HepG2 (cell line): Measurements from ENCODE around the gene ZNF217. TPM values are rescaled to one million over a fixed set of nuclear protein-coding genes. Genes with fewer than 3 reads are reported as not detected.
"Not testable (repeated sequence)": the region's sequence is repeated elsewhere in the genome, so short reads cannot be mapped to it uniquely, and the experiment has no call there.

Experiments used
- ATAC-seq: fragments of 200-7000 bp; cut with Tn5 transposase; 3 replicates; pipeline ENCODE4 v1.9.1; 2020; ENCODE audit warnings: mild to moderate bottlenecking, moderate library complexity
- BruUV-seq: library from RNA; stranded (reverse); fragments of 400-500 nt; replicated peaks from 2 replicates; lab custom pipeline; 2021; lab: Mats Ljungman, UMichigan
- CTCF ChIA-PET: fragments of 300-600 bp; formaldehyde crosslinking; extraction: SDS; loops from one replicate; lab custom pipeline; 2021; ENCODE audit warnings: low total read pairs, inconsistent platforms, low intra/inter-chr PET ratio; lab: Yijun Ruan, JAX
- POLR2A ChIA-PET: fragments of 350-600 bp; sonication (Branson Sonifier 250); formaldehyde crosslinking; loops from one replicate; lab custom pipeline; 2020; ENCODE audit warnings: antibody characterized with exemption, inconsistent platforms; lab: Yijun Ruan, JAX
- DNase-seq: peaks from one replicate; pipeline ENCODE4 v3.0.0-alpha.2; 2015; ENCODE audit warnings: low spot score
- FAIRE-seq: peaks from 3 replicates; lab custom pipeline; 2011; peaks lifted over from hg19 to GRCh38; lab: Jason Lieb, UNC
- H2AFZ ChIP-seq: one replicate; pipeline ENCODE4 v1.6.1; 2011; ENCODE audit warnings: low read length, inconsistent platforms
- H3K27ac ChIP-seq: fragments of 300-600 bp; 3 replicates; pipeline ENCODE4 v1.8.0; 2011; ENCODE audit warnings: mixed run types, mild to moderate bottlenecking, mixed read lengths, low read length, inconsistent platforms; ENCODE audit not compliant: insufficient read depth; ENCODE audit errors: extremely low read length
- H3K27me3 ChIP-seq, 2 experiments: fragments of 200-600 bp in 1 of 2; 2 replicates in 1 of 2; 3 replicates in 1 of 2; pipeline versions ENCODE4 v1.6.0 to v1.8.0; 2011; ENCODE audit warnings: low read length in 2 of 2, mild to moderate bottlenecking in 2 of 2, moderate library complexity in 2 of 2, inconsistent platforms in 1 of 2; ENCODE audit not compliant: insufficient read depth in 2 of 2, control insufficient read depth in 1 of 2
- H3K36me3 ChIP-seq, 2 experiments: fragments of 200-600 bp in 1 of 2; replicated peaks in 1 of 2; 2 replicates in 1 of 2; 3 replicates in 1 of 2; pipeline versions ENCODE4 v1.5.1 to v1.8.0; 2011; ENCODE audit warnings: low read length in 2 of 2, inconsistent platforms in 1 of 2; ENCODE audit not compliant: insufficient read depth in 2 of 2, control insufficient read depth in 1 of 2
- H3K4me1 ChIP-seq: 2 replicates; pipeline ENCODE4 v1.5.1; 2012; ENCODE audit warnings: low read length, inconsistent platforms; ENCODE audit not compliant: insufficient read depth
- H3K4me2 ChIP-seq: 2 replicates; pipeline ENCODE4 v1.6.0; 2011; ENCODE audit warnings: low read depth, low read length, inconsistent platforms
- H3K4me3 ChIP-seq, 3 experiments: fragments of 200-600 bp in 1 of 3; sonication (generic), shearing (Covaris generic) in 1 of 3; replicated peaks in 1 of 3; 2 replicates each; pipeline ENCODE4 v1.5.1; 2011 to 2016; ENCODE audit warnings: low read length in 3 of 3, inconsistent platforms in 2 of 3, low read depth in 2 of 3, mild to moderate bottlenecking in 2 of 3, control low read depth in 1 of 3, mixed read lengths in 1 of 3; ENCODE audit not compliant: insufficient read depth in 1 of 3
- H3K79me2 ChIP-seq: one replicate; pipeline ENCODE4 v1.6.1; 2011; ENCODE audit warnings: low read length, inconsistent platforms; ENCODE audit not compliant: insufficient read depth
- H3K9ac ChIP-seq: 2 replicates; pipeline ENCODE4 v1.6.0; 2011; ENCODE audit warnings: mild to moderate bottlenecking, low read depth, low read length, inconsistent platforms; ENCODE audit not compliant: insufficient read depth
- H3K9me3 ChIP-seq: 2 replicates; pipeline ENCODE4 v1.5.1; 2012; ENCODE audit warnings: mild to moderate bottlenecking, low read length
- H4K20me1 ChIP-seq: 2 replicates; pipeline ENCODE4 v1.6.0; 2011; ENCODE audit warnings: inconsistent platforms, mild to moderate bottlenecking, low read length, moderate library complexity; ENCODE audit not compliant: insufficient read depth
- ASH2L ChIP-seq: fragments of 300-600, 200-600 bp; sonication (generic); IDR thresholded peaks from 2 replicates; pipeline ENCODE4 v1.7.0; 2017; ENCODE audit warnings: low read depth, mild to moderate bottlenecking, moderate library complexity, mixed read lengths, low read length; ENCODE audit not compliant: insufficient read length
- CREM ChIP-seq, 2 experiments: sonication (generic) in 1 of 2; formaldehyde crosslinking in 1 of 2; IDR thresholded peaks; 2 replicates each; pipeline versions ENCODE4 v1.4.0 to v1.6.1; 2016 to 2020; ENCODE audit warnings: antibody characterized with exemption in 1 of 2, mild to moderate bottlenecking in 1 of 2, missing genetic modification reagents in 1 of 2
- ELF1 ChIP-seq: sonication (generic); formaldehyde crosslinking; IDR thresholded peaks from 2 replicates; pipeline ENCODE4 v1.4.0; 2020; ENCODE audit warnings: missing genetic modification reagents
- ELF3 ChIP-seq: IDR thresholded peaks from 2 replicates; pipeline ENCODE4 v1.6.1; 2016; ENCODE audit warnings: missing genetic modification reagents, missing compliant biosample characterization
- FOXA1 ChIP-seq, 2 experiments: fragments of 450-650 bp in 1 of 2; sonication (generic) in 1 of 2; formaldehyde crosslinking in 1 of 2; IDR thresholded peaks; 2 replicates each; pipeline versions ENCODE4 v1.4.0 to v1.6.1; 2016 to 2020; ENCODE audit warnings: missing genetic modification reagents in 1 of 2
- GATAD2A ChIP-seq: IDR thresholded peaks from 2 replicates; pipeline ENCODE4 v1.6.1; 2016
- IRF2 ChIP-seq: IDR thresholded peaks from 2 replicates; pipeline ENCODE4 v1.6.1; 2018; ENCODE audit warnings: missing genetic modification reagents, missing compliant biosample characterization
- KMT2A ChIP-seq: sonication (generic); formaldehyde crosslinking; IDR thresholded peaks from 2 replicates; pipeline ENCODE4 v1.4.0; 2020; ENCODE audit warnings: missing genetic modification reagents
- MED1 ChIP-seq: sonication (generic); formaldehyde crosslinking; IDR thresholded peaks from 2 replicates; pipeline ENCODE4 v1.4.0; 2020; ENCODE audit warnings: missing genetic modification reagents
- MIXL1 ChIP-seq: IDR thresholded peaks from 2 replicates; pipeline ENCODE4 v1.6.1; 2016
- PATZ1 ChIP-seq: sonication (generic); formaldehyde crosslinking; IDR thresholded peaks from 2 replicates; pipeline ENCODE4 v1.4.0; 2020; ENCODE audit warnings: missing genetic modification reagents
- POLR2G ChIP-seq: fragments of 200-400 bp; formaldehyde crosslinking; IDR thresholded peaks from 2 replicates; pipeline ENCODE4 v1.6.1; 2018; ENCODE audit warnings: mild to moderate bottlenecking, low read depth, low read length, moderate library complexity
- PPARG ChIP-seq: conservative IDR thresholded peaks from 2 replicates; pipeline ENCODE4 v1.6.1; 2016; ENCODE audit warnings: missing biosample characterization, missing genetic modification reagents
- RBFOX2 ChIP-seq: fragments of 200-400 bp; formaldehyde crosslinking; IDR thresholded peaks from 2 replicates; pipeline ENCODE4 v1.6.1; 2017; ENCODE audit warnings: low read depth, mild to moderate bottlenecking, low read length
- RXRB ChIP-seq: IDR thresholded peaks from 2 replicates; pipeline ENCODE4 v1.6.1; 2016; ENCODE audit warnings: borderline replicate concordance, missing genetic modification reagents, missing compliant biosample characterization
- ZNF3 ChIP-seq: IDR thresholded peaks from 2 replicates; pipeline ENCODE4 v1.7.0; 2017; ENCODE audit warnings: inconsistent platforms
- WGBS: methylation state at CpG from one replicate; pipeline ENCODE4 v1.1.6; 2017; ENCODE audit warnings: low lambda C conversion rate; 5-methylcytosine and 5-hydroxymethylcytosine counted together
- in situ Hi-C: cut with HindIII; loops from 2 replicates; pipeline ENCODE4 v1.10.0; 2017; ENCODE audit warnings: low pct_unique_long_range_greater_than_20kb; ENCODE audit not compliant: extremely low pct_ligation_motif_present
- intact Hi-C: fragments of 100-400 bp; cut with micrococcal nuclease; formaldehyde crosslinking; loops from one replicate; pipeline ENCODE4 v1.10.0; 2022; ENCODE audit not compliant: unreplicated experiment
- polyA plus RNA-seq, 8 experiments: library from polyadenylated mRNA; depleted of rRNA in 3 of 8; stranded (reverse) in 7 of 8; unstranded in 1 of 8; fragments of >200 nt; fragmentation: Illumina TruSeq in 4 of 8; extraction: Trizol in 4 of 8; gene quantifications; 2 replicates each; pipeline versions ENCODE4 v1.2.1 to v1.2.3, GENCODE V29; 2011 to 2016; ENCODE audit warnings: low read depth in 4 of 8, missing spikeins in 1 of 8, mixed read lengths in 1 of 8; ENCODE audit not compliant: insufficient read depth in 1 of 8
- total RNA-seq, 5 experiments: library from RNA; depleted of rRNA; stranded (reverse); fragments of >200 nt; fragmentation: Illumina TruSeq; extraction: Trizol; gene quantifications; 2 replicates each; pipeline ENCODE4 v1.2.3, GENCODE V29; 2016; ENCODE audit warnings: low read depth in 1 of 5

The ZNF217 gene
- total and polyA plus RNA-seq, 2 of the 13 experiments (the other 11 are each of a cell fraction or from before 2014, with no cell fraction given): 22.3 to 29.8 TPM

GRCh38 chr20:53589321-53590065, 4.1 kb downstream of the ZNF217 start:
- CTCF ChIA-PET; DNase-seq; in situ Hi-C loops; intact Hi-C loops; FAIRE-seq; H3K27me3 ChIP-seq; H3K36me3 ChIP-seq; ATAC-seq; BruUV-seq; H3K9me3 ChIP-seq; H4K20me1 ChIP-seq; H2AFZ ChIP-seq; TF ChIP-seq FOXA1 (IDR thresholded peaks at IDR 0.05); CREM (CRISPR knock-in tag; IDR thresholded peaks at IDR 0.05): not testable (repeated sequence)
- POLR2A ChIA-PET: interaction anchor here (1.0 to 9.2 kb wide), 3 partner anchors 8 to 241 kb away, joined by 3 to 164 read pairs (median 5); no protein-coding TSS in a partner anchor
- H3K79me2 ChIP-seq: peaks cover 84% of the 10 kb centered on the region
- peak; percentile 16; the same call in 1 of the 2 replicates for TF ChIP-seq RXRB (CRISPR knock-in tag)
- TF ChIP-seq PATZ1: peak; percentile 44
- TF ChIP-seq MED1 (CRISPR knock-in tag): peak; percentile 27; the same call in 1 of the 2 replicates
- peak; percentile 21; the same call in 1 of the 2 replicates for TF ChIP-seq FOXA1 (CRISPR knock-in tag; IDR thresholded peaks at IDR 0.05)
- TF ChIP-seq KMT2A (CRISPR knock-in tag): 0 out of 2 replicates have a peak, but pooled peaks have one; percentile 20
- peak; percentile 27 for TF ChIP-seq ASH2L
- peak; percentile 10; the same call in 1 of the 2 replicates for TF ChIP-seq CREM (IDR thresholded peaks at IDR 0.05)
- TF ChIP-seq RBFOX2: peak; percentile 49; the same call in 1 of the 2 replicates
- peak; percentile 29; the same call in 1 of the 2 replicates for TF ChIP-seq IRF2 (CRISPR knock-in tag)
- peak; percentile 41; the same call in 1 of the 2 replicates for TF ChIP-seq POLR2G
- peak; percentile 49; the same call in 1 of the 2 replicates for TF ChIP-seq GATAD2A
- 0 out of 2 replicates have a peak, but pooled peaks have one; percentile 12 for TF ChIP-seq ELF1 (CRISPR knock-in tag)
- TF ChIP-seq ELF3: peak; percentile 47; the same call in 1 of the 2 replicates
- 0 out of 2 replicates have a peak, but pooled peaks have one; percentile 36 for TF ChIP-seq ZNF3 (CRISPR knock-in tag)
- 0 out of 2 replicates have a peak, but pooled peaks have one; percentile 13 for TF ChIP-seq MIXL1
- peak; percentile 50; the same call in 1 of the 2 replicates for TF ChIP-seq PPARG (CRISPR knock-in tag)
- H3K9ac ChIP-seq: peak overlapping the region; percentile 89
- H3K4me2 ChIP-seq: peak overlapping the region; percentile 76
- peak overlapping the region; percentile 36 to 57 (median 47); a peak in 5 of 6 replicates for H3K4me3 ChIP-seq
- H3K27ac ChIP-seq: peak overlapping the region; percentile 39
- 17% methylated on average over 12 of the region's 12 CpGs for WGBS
- H3K4me1 ChIP-seq: peaks cover 59% of the 10 kb centered on the region
